HG02763 (cell line): ENCODE measurements around the gene LMF2.

Experiments used
- ATAC-seq: cut with Tn5 transposase; IDR thresholded peaks from one replicate; pipeline ENCODE4 v1.9.1; 2021; ENCODE audit warnings: mild to moderate bottlenecking, moderate library complexity; ENCODE audit not compliant: unreplicated experiment

LMF2 gene

GRCh38 chr22:50467773-50468440 lies 39.6 kb downstream of the LMF2 start:
- ATAC-seq, result no peak

- no peak for ATAC-seq
Observed at GRCh38 chr22:50467341-50467740, 40.2 kb downstream of the LMF2 start.

GRCh38 chr22:50465066-50465930 lies 42.2 kb downstream of the LMF2 start:
- ATAC-seq, result no peak

- no peak for ATAC-seq
Observed at GRCh38 chr22:50464451-50464850, 43.1 kb downstream of the LMF2 start.

GRCh38 chr22:50463188-50463900 lies 44.2 kb downstream of the LMF2 start:
- no peak for ATAC-seq

GRCh38 chr22:50461979-50462540 lies 45.4 kb downstream of the LMF2 start:
- ATAC-seq, result no peak

- no peak for ATAC-seq
Observed at GRCh38 chr22:50461536-50461935, 46.0 kb downstream of the LMF2 start.

- ATAC-seq, result no peak
Observed at GRCh38 chr22:50460938-50461337, 46.6 kb downstream of the LMF2 start.

- ATAC-seq, result no peak
Observed at GRCh38 chr22:50459496-50460140, 47.9 kb downstream of the LMF2 start.

GRCh38 chr22:50459016-50459415 lies 48.5 kb downstream of the LMF2 start:
- no peak for ATAC-seq

GRCh38 chr22:50456466-50457234 lies 50.9 kb downstream of the LMF2 start:
- ATAC-seq, result no peak

GRCh38 chr22:50456026-50456425 lies 51.5 kb downstream of the LMF2 start:
- no peak for ATAC-seq

- no peak for ATAC-seq
Observed at GRCh38 chr22:50455201-50455600, 52.3 kb downstream of the LMF2 start.

GRCh38 chr22:50454556-50455075 lies 52.9 kb downstream of the LMF2 start:
- no peak for ATAC-seq
